GM18499 (cell line): ENCODE data around the gene RMI2.

Experiments used
- ATAC-seq: cut with Tn5 transposase; IDR thresholded peaks from one replicate; pipeline ENCODE4 v1.9.1; 2021; ENCODE audit warnings: moderate number of reproducible peaks; ENCODE audit not compliant: insufficient read depth, unreplicated experiment

The RMI2 gene

GRCh38 chr16:11309895-11310633 is 35.2 kb upstream of the RMI2 start:
- ATAC-seq, result no peak

DNA sequence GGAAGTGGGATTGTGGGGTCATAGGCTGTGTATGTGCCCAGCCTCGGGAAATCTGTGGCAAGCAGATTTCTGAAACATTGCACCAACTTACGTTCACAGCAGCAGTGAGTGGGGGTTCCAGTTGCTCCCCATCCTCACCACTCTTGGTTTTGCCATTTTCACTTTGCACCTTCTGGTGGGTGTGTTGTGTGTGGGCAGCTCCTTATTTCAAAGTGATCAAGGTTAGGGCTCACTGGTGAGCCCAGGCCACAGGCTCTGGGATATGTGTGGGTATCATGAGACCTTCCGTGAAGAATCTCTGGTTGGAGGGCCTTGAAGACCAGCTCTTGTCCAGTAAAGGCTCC is 34.7 kb upstream of the RMI2 start:
- no peak for ATAC-seq

GRCh38 chr16:11310997-11311561 is 34.2 kb upstream of the RMI2 start:
- ATAC-seq, result no peak

- no peak for ATAC-seq
These were observed 32.4 kb upstream of the RMI2 start for GRCh38 chr16:11312718-11313492.

GRCh38 chr16:11313493-11314308 is 31.6 kb upstream of the RMI2 start:
- ATAC-seq, result no peak

GRCh38 chr16:11314309-11314894 is 30.9 kb upstream of the RMI2 start:
- ATAC-seq, result no peak

DNA sequence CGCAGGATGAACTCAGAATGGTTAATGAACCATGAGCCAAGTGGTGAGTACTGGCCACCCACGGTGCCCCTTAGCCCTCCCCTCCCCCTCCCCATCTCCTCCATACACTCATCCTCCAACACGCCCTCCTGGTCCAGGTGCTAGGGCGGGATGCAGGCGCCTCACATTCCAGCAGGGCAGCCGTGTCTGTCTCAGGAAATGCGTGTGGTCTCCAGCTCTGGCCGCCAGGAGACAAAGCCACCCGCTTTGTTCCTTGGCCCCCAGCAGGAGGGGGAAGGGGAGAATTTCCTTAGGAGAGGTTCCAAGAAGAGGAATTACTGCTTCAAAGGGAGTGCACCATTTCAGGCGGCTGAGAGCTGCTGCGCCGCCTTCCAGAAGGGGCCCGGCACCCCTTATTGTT is 29.7 kb upstream of the RMI2 start:
- ATAC-seq, result no peak

- no peak for ATAC-seq
These were observed 28.8 kb upstream of the RMI2 start for GRCh38 chr16:11316331-11317015.

DNA sequence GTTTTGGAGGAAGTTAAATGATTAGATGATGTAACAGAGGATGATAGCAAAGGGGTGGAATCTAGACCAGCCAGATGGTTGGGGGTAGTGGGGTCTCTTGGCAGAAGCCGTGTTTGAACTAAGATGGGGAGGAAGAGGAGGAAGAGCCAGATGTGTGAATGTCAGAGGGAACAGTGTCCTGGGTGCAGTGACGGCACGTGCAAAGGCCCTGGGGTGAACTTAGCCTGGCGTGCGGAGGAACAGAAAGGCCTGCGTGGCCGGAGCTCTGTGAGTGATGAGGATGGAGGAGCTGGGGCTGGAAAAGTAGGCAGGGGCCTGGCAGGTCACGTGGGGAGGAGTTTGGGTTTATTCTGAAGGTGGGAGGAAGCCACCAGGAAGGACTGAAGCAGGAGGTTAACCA is 26.4 kb upstream of the RMI2 start:
- ATAC-seq, result no peak

GRCh38 chr16:11319529-11320146 is 25.6 kb upstream of the RMI2 start:
- ATAC-seq, result no peak

GRCh38 chr16:11320170-11320569 is 25.1 kb upstream of the RMI2 start:
- ATAC-seq, result no peak

DNA sequence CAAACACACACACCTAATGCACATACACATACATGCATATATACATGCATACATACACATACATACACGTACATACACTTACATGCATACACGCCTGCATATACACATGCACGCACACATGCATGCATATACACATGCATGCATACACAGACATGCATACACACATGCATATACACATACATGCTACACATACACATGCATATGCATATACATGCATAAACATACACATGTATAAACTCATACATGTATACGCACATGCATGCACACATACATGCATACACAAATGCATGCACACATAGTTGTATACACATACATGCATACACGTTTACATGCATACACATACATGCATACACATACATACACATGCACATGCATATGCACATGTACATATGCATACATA is 23.6 kb upstream of the RMI2 start:
- ATAC-seq, result no peak

DNA sequence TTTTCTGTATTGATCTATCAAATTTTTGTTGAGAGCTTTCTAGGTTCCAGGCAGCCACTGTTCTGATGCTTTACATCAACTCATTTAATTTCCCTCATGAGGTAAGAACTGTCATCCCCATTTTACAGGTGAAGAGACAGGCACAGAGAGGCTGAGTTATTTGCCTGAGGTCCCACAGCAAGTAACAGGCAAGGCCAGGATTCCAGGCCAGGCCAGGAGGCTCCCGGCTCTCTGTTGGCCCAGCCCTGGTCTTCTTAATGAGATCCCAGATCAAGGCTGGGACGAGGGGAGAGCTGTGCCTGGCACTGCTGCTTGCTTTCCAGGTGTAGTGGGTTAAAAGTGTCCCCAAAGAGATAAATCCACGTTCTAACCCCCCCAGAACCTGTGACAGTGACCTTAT is 22.4 kb upstream of the RMI2 start:
- no peak for ATAC-seq

- no peak for ATAC-seq
These were observed 21.5 kb upstream of the RMI2 start for GRCh38 chr16:11323551-11324336.

GRCh38 chr16:11325404-11326083 is 19.7 kb upstream of the RMI2 start:
- ATAC-seq, result no peak

DNA sequence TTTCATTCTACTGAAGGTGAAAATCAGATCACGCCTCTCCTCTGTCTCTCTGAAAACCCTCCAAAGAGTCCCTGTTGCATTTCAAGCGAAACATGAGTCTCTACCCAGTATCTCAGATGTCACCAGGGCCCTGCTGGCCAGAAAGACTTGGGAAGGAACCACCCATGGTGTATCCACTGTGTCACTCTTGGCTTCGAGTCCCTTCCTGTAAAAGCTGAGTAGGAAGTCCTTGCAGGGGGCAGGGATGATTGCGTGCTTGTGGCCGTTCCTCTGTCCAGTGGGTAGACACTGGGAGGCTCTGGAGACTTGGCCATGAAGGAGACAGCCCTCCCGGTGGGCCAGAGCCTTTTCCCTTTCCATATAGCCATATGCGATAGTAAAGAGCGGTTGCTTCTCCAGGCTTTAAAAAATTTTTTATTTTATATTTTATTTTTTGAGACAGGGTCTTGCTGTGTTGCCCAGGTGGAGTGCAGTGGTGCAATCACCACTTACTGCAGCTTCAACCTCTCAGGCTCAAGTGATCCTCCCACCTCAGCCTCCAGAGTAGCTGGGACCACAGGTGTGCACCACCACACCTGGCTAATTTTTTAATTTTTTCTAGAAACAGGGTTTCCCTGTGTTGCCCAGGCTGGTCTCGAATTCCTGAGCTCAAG is 19.0 kb upstream of the RMI2 start:
- ATAC-seq, result no peak

GRCh38 chr16:11326737-11327276 is 18.5 kb upstream of the RMI2 start:
- ATAC-seq, result no peak
